SK-N-SH treated with all-trans-retinoic acid at 6 μM for 48 hours (cell line): ENCODE measurements around the gene LYRM9.

Experiments
- ARNTL ChIP-seq: fragments of 450-650 bp; formaldehyde crosslinking; IDR thresholded peaks from 2 replicates; pipeline ENCODE4 v1.5.0; 2020; ENCODE audit warnings: low read depth, mild to moderate bottlenecking, moderate library complexity, borderline replicate concordance
- BACH2 ChIP-seq: fragments of 250-450 bp; sonication (Bioruptor Pico); IDR thresholded peaks from 2 replicates; pipeline ENCODE4 v1.9.0; 2021; ENCODE audit warnings: mild to moderate bottlenecking, borderline replicate concordance
- GLIS3 ChIP-seq: fragments of 250-450 bp; sonication (Bioruptor Pico); IDR thresholded peaks from 2 replicates; pipeline ENCODE4 v1.5.0; 2020; ENCODE audit warnings: mild to moderate bottlenecking, moderate library complexity
- OSR1 ChIP-seq: fragments of 250-450 bp; sonication (Bioruptor Pico); IDR thresholded peaks from 2 replicates; pipeline ENCODE4 v1.8.0; 2022; ENCODE audit warnings: moderate library complexity, mild to moderate bottlenecking, inconsistent platforms
- PPARA ChIP-seq: fragments of 250-450 bp; sonication (Bioruptor Pico); IDR thresholded peaks from 2 replicates; pipeline ENCODE4 v1.5.0; 2020; ENCODE audit warnings: mild to moderate bottlenecking, borderline replicate concordance
- RARB ChIP-seq: fragments of 250-450 bp; sonication (Bioruptor Pico); IDR thresholded peaks from 2 replicates; pipeline ENCODE4 v1.8.0; 2021; ENCODE audit warnings: mild to moderate bottlenecking, moderate library complexity
- TCF4 ChIP-seq: fragments of 250-450 bp; sonication (Bioruptor Pico); IDR thresholded peaks from 2 replicates; pipeline ENCODE4 v1.8.0; 2021; ENCODE audit warnings: mild to moderate bottlenecking, moderate library complexity, borderline replicate concordance
- TOX ChIP-seq: fragments of 250-450 bp; sonication (Bioruptor Pico); IDR thresholded peaks from 2 replicates; pipeline ENCODE4 v1.8.0; 2021; ENCODE audit warnings: mild to moderate bottlenecking, moderate library complexity, borderline replicate concordance
- ZC3H10 ChIP-seq: fragments of 250-450 bp; sonication (Bioruptor Pico); IDR thresholded peaks from 2 replicates; pipeline ENCODE4 v1.5.1; 2021; ENCODE audit warnings: mild to moderate bottlenecking, moderate library complexity
- ZFP30 ChIP-seq: fragments of 450-650 bp; formaldehyde crosslinking; IDR thresholded peaks from 2 replicates; pipeline ENCODE4 v1.5.0; 2022; ENCODE audit warnings: mild to moderate bottlenecking, moderate library complexity
- ZNF565 ChIP-seq: fragments of 450-650 bp; formaldehyde crosslinking; conservative IDR thresholded peaks from 2 replicates; pipeline ENCODE4 v1.5.0; 2020; ENCODE audit warnings: low read depth, mild to moderate bottlenecking, moderate library complexity
- ZNF8 ChIP-seq: fragments of 450-650 bp; formaldehyde crosslinking; IDR thresholded peaks from 2 replicates; pipeline ENCODE4 v1.5.0; 2020; ENCODE audit warnings: mild to moderate bottlenecking, moderate library complexity
- TF ChIP-seq, protein P1 (sequence below): fragments of 250-450 bp; sonication (Bioruptor Pico); IDR thresholded peaks from 2 replicates; pipeline ENCODE4 v1.5.0; 2020; ENCODE audit warnings: mild to moderate bottlenecking, moderate library complexity
- TF ChIP-seq, protein P2 (sequence below): fragments of 250-450 bp; sonication (Bioruptor Pico); IDR thresholded peaks from 2 replicates; pipeline ENCODE4 v1.8.0; 2020; ENCODE audit warnings: mild to moderate bottlenecking, moderate library complexity, borderline replicate concordance

DNA sequence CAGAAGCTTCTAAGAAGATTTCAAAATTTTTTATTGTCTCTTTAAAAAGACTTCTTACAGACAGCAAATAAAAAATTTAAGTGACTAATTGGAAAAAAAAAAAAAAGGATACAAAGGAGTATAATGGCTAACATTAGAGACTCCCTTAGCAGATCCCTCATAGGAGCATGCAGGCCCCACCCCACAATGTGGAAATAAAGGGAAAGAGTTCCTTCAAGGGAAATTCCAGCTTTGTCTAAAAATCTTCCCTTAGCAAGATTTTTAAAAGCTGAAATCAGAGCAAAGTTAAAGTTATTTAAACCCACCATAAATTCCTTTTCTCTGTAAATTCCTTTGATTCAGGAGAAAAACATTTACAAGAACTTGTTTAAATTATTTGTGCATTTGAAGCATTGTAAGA, 60.3 kb downstream of the LYRM9 start:
- TF ChIP-seq ZNF565 (no peak), ZFP30 (CRISPR knock-in tag) (no peak), RARB (no peak), BACH2 (CRISPR knock-in tag) (no peak), TOX (CRISPR knock-in tag) (no peak), ZC3H10 (CRISPR knock-in tag) (no peak), PPARA (CRISPR knock-in tag) (no peak), GLIS3 (CRISPR knock-in tag) (no peak), OSR1 (CRISPR knock-in tag) (no peak), ZNF8 (CRISPR knock-in tag) (no peak), ARNTL (CRISPR knock-in tag) (no peak), TCF4 (CRISPR knock-in tag) (no peak)
- TF ChIP-seq, protein P1, sequence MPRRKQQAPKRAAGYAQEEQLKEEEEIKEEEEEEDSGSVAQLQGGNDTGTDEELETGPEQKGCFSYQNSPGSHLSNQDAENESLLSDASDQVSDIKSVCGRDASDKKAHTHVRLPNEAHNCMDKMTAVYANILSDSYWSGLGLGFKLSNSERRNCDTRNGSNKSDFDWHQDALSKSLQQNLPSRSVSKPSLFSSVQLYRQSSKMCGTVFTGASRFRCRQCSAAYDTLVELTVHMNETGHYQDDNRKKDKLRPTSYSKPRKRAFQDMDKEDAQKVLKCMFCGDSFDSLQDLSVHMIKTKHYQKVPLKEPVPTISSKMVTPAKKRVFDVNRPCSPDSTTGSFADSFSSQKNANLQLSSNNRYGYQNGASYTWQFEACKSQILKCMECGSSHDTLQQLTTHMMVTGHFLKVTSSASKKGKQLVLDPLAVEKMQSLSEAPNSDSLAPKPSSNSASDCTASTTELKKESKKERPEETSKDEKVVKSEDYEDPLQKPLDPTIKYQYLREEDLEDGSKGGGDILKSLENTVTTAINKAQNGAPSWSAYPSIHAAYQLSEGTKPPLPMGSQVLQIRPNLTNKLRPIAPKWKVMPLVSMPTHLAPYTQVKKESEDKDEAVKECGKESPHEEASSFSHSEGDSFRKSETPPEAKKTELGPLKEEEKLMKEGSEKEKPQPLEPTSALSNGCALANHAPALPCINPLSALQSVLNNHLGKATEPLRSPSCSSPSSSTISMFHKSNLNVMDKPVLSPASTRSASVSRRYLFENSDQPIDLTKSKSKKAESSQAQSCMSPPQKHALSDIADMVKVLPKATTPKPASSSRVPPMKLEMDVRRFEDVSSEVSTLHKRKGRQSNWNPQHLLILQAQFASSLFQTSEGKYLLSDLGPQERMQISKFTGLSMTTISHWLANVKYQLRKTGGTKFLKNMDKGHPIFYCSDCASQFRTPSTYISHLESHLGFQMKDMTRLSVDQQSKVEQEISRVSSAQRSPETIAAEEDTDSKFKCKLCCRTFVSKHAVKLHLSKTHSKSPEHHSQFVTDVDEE (CRISPR knock-in tag): no peak
- TF ChIP-seq, protein P2, sequence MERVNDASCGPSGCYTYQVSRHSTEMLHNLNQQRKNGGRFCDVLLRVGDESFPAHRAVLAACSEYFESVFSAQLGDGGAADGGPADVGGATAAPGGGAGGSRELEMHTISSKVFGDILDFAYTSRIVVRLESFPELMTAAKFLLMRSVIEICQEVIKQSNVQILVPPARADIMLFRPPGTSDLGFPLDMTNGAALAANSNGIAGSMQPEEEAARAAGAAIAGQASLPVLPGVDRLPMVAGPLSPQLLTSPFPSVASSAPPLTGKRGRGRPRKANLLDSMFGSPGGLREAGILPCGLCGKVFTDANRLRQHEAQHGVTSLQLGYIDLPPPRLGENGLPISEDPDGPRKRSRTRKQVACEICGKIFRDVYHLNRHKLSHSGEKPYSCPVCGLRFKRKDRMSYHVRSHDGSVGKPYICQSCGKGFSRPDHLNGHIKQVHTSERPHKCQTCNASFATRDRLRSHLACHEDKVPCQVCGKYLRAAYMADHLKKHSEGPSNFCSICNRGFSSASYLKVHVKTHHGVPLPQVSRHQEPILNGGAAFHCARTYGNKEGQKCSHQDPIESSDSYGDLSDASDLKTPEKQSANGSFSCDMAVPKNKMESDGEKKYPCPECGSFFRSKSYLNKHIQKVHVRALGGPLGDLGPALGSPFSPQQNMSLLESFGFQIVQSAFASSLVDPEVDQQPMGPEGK (CRISPR knock-in tag): no peak
